OCI-LY1 (cell line): ENCODE results near the gene SPDYE16.
"Not testable (repeated sequence)": the region's sequence is repeated elsewhere in the genome, so short reads cannot be mapped to it uniquely, and the experiment has no call there.

ENCODE experiments used
- EZH2 ChIP-seq: fragments of 200-600 bp; sonication (generic), shearing (Covaris generic); IDR thresholded peaks from 2 replicates; pipeline ENCODE4 v1.8.0; 2017; ENCODE audit warnings: borderline replicate concordance, mixed run types, mild to moderate bottlenecking, antibody characterized with exemption, low read length, moderate library complexity, mixed read lengths
- TF ChIP-seq, protein P1 (sequence below): fragments of 200-600 bp; sonication (generic), shearing (Covaris generic); IDR thresholded peaks from 2 replicates; pipeline ENCODE4 v1.5.1; 2017; ENCODE audit warnings: mild to moderate bottlenecking, antibody characterized with exemption, low read length, moderate library complexity, mixed read lengths

DNA sequence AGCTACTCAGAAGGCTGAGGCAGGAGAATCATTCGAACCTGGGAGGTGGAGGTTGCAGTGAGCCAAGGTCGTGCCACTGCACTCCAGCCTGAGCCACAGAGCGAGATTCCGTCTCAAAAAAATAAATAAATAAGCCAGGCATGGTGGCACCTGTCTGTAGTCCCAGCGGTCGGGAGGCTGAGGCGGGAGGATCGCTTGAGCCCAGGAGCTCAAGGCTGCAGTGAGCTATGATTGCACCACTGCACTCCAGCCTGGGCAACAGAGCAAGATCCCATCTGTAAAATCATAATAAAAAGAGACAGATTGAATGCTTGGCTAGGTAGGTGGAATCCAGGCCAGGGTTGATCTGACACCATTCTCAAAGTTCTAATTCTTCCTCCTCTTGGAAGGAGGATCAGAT lies 36.5 kb downstream of the SPDYE16 start:
- TF ChIP-seq, protein P1, sequence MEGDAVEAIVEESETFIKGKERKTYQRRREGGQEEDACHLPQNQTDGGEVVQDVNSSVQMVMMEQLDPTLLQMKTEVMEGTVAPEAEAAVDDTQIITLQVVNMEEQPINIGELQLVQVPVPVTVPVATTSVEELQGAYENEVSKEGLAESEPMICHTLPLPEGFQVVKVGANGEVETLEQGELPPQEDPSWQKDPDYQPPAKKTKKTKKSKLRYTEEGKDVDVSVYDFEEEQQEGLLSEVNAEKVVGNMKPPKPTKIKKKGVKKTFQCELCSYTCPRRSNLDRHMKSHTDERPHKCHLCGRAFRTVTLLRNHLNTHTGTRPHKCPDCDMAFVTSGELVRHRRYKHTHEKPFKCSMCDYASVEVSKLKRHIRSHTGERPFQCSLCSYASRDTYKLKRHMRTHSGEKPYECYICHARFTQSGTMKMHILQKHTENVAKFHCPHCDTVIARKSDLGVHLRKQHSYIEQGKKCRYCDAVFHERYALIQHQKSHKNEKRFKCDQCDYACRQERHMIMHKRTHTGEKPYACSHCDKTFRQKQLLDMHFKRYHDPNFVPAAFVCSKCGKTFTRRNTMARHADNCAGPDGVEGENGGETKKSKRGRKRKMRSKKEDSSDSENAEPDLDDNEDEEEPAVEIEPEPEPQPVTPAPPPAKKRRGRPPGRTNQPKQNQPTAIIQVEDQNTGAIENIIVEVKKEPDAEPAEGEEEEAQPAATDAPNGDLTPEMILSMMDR = not testable (repeated sequence)
- TF ChIP-seq EZH2 = not testable (repeated sequence)
